ENCODE data around the gene COPA.

Gene COPA

GRCh38 chr1:160239582-160240299 is 103.3 kb downstream of the COPA start:
- H3K27ac ChIP-seq (ENCODE audit: low read length): no peak overlapping the region
- no peak overlapping the region for H3K9ac ChIP-seq (ENCODE audit: low read length)
- no peak overlapping the region for H3K4me3 ChIP-seq (ENCODE audit: low read length)
- H3K27me3 ChIP-seq (replicated peaks; ENCODE audit: insufficient read depth, low read length): no peaks in the 10 kb centered on the region
- no peak overlapping the region for H3K4me2 ChIP-seq (ENCODE audit: low read depth, low read length)
- H3F3A ChIP-seq (ENCODE audit: insufficient read depth, low read length): no peaks in the 10 kb centered on the region
- peaks cover 29% of the 10 kb centered on the region for H3K79me2 ChIP-seq (ENCODE audit: low read length)
- H3K9me3 ChIP-seq (replicated peaks; ENCODE audit: insufficient read depth, low read length): no peaks in the 10 kb centered on the region
- no peak for DNase-seq
- no peak overlapping the region for H2AFZ ChIP-seq (ENCODE audit: low read length)
- H3K4me1 ChIP-seq (ENCODE audit: low read length): peaks cover 12% of the 10 kb centered on the region
- H3K36me3 ChIP-seq (replicated peaks; ENCODE audit: insufficient read depth, low read length): peaks cover 23% of the 10 kb centered on the region
- no peaks in the 10 kb centered on the region; the same call in 1 of the 2 replicates for H4K20me1 ChIP-seq (ENCODE audit: insufficient read depth, low read length)
- TF ChIP-seq EZH2 (optimal IDR thresholded peaks at IDR 0.05; ENCODE audit: low read depth, low read length): no peak
- H3K9me2 ChIP-seq (replicated peaks; ENCODE audit: insufficient read depth, low read length): no peaks in the 10 kb centered on the region

Data from MM.1S (cell line).